Ramos (cell line): ENCODE data around the gene CCDC183.
"Not testable (repeated sequence)": the region's sequence is repeated elsewhere in the genome, so short reads cannot be mapped to it uniquely, and the experiment has no call there.

Source experiments
- in situ Hi-C: fragments of 300-500 bp; cut with MboI; formaldehyde crosslinking; loops from one replicate; pipeline ENCODE4 v1.14.3; 2022; ENCODE audit warnings: low sequenced_read_pairs; ENCODE audit not compliant: unreplicated experiment

CCDC183 gene

DNA sequence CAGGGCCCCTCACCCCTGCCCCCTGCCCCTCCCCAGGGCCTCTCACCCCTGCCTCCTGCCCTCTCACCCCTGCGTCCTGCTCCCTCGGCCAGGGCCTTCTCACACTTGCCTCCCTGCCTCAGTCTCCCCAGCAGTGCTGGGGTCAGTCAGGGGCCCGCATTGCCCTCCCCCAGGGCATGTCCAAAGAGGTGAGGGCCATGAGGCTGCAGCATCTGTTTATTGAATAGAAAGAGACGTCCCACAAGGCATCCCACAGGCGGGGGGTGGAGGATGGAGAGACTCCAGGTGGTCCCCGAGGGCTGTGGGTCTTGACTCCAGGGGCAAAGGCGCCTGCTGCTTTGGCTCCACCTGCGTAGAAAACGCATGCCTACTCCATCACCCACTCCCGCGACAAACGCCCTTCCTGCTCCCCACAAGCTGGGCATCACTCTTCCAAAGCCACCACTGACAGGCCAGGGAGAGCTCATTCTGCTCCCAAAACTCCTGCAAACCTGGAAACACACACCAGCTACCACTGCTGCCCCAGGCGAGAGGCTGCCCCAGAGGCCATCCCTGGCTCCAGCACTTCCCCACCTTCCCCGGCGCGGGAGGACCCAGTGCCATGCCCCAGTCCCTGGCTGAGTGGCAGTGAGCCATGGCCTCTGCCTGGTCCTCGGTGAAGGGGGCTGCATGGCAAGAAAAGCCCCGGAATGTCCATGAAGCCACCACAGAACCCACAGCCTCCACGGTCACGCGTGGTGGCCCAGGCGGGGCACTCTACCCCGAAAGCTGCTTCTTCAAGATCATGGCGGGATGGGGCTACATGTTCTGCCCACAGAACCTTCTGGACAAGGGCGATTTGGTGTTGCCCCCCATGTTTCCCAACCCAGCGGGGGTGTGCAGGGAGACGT is 36.5 kb upstream of the CCDC183 start:
- in situ Hi-C loops, result no loop called here

DNA sequence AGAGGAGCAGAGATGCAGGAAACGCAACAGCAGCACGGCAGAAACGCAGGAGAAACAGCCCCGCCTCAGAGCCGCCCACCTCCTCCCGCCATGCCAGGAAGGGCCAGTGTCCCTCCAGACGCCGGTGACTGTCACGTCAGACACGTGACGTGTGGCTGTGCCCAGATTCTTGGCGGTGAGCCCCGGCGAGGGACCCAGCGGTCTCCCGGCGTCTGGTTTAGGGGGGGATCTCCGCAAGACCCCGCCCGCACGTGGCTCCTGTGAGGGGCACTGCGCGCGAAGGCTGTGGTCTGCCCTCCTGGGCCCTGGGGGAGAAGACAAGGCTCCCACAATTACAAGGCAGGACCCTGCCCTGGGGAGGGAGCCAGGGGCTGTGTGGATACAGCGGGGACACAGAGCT is 35.7 kb upstream of the CCDC183 start:
- in situ Hi-C loops, result no loop called here

DNA sequence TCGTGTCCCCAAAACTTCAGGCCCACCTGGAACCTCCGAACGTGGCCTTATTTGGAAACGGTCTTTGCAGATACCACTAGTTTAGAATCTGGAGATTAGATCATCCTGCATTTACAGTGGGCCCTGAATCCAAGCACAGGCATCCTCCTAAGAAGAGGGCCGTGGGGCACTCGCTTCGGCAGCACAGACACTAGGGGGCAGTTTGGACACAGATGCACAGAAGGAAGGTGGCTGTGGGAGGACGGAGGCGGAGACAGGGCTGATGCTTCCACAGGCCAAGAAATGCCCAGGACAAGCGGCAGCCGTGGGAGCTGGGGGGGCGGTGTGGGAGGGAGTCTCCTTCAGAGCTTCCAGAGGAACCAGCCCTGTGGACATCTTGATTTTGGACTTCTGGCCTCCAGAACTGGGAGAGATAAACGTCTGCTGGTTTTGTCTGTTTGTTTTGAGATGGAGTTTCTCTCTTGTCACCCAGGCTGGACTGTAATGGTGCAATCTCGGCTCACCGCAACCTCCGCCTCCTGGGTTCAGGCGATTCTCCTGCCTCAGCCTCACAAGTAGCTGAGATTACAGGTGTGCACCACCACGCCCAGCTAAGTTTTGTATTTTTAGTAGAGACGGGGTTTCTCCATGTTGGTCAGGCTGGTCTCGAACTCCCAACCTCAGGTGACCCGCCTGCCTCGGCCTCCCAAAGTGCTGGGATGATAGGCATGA is 35.1 kb upstream of the CCDC183 start:
- in situ Hi-C loops, result not testable (repeated sequence)

- in situ Hi-C loops, result no loop called here
These were observed 34.6 kb upstream of the CCDC183 start for GRCh38 chr9:136761545-136761981.

DNA sequence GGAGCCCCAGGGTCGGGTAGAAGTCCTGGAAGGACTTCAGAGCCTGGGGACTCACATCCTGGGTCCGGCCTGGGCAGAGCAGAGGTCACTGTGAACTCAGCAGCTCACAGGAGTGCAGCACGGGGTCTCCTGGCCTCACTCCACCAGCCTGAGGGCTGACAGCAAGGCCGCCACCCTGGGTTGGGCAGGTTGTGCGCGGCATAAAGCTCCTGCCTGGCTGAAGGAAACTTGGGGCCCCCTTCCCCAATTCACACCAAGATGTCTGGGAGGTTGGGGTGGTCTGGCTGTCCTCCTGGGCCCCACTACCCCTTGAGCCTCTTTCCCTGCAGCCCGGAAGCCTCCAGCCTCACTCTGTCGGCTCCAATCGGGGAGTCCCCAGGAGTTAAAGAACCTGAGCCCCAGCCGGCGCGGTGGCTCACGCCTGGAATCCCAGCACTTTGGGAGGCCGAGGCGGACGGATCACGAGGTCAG is 33.9 kb upstream of the CCDC183 start:
- in situ Hi-C loops, result no loop called here

GRCh38 chr9:136762915-136763648 is 33.1 kb upstream of the CCDC183 start:
- in situ Hi-C loops, result no loop called here

GRCh38 chr9:136763649-136764035 is 32.5 kb upstream of the CCDC183 start:
- in situ Hi-C loops, result no loop called here

- in situ Hi-C loops, result no loop called here
These were observed 31.7 kb upstream of the CCDC183 start, which contains the start of gene LCN15 for GRCh38 chr9:136764301-136764891. TSS of gene LCN15 (minus strand) at chr9:136764518. CDS start at chr9:136764488, 30 bp downstream.

DNA sequence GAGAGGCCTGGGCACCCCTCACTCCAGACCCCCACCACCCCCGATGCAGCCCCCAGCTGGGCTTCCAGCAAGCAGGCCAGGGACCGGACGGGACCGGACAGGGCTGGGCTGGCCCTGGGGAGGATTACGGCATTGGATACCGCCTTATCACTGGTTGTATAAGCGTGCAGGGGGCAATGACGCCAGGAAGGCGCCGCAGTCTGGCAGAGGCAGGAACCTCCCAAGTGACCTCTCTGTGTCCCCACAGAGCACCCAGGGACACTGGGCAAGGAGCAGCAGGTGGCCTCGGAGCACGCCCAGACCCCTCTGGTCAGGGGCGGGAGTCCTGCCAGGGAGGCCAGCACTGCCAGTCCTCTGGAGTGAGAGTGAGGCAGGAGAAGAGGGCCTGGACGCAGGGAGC is 31.1 kb upstream of the CCDC183 start:
- in situ Hi-C loops, result no loop called here

DNA sequence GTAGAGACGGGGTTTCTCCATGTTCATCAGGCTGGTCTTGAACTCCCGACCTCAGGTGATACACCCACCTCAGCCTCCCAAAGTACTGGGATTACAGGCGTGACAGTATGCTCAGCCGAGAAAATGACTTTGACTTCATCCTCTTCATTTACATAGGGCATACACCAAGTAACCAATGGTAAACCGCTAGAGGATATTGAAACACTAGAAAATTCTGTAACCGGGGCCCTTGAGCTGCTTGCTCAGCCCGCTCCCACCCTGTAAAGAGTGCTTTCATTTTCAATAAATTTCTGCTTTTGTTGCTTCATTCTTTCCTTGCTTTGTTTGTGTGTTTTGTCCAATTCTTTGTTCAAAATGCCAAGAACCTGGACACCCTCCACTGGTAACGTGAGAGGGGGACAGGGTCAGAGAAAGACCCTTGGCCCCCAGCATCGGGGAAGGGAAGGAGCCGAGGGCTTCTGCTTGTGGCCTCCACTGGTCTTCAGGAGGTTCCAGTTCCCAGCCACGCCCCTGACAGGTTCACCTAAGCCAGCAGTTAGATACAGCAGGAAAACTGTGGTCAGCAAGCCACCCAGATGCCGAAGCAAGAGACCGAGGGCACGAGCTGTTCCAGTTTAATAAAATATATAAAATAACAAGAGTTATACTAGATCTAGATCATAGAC is 30.3 kb upstream of the CCDC183 start:
- in situ Hi-C loops, result not testable (repeated sequence)

DNA sequence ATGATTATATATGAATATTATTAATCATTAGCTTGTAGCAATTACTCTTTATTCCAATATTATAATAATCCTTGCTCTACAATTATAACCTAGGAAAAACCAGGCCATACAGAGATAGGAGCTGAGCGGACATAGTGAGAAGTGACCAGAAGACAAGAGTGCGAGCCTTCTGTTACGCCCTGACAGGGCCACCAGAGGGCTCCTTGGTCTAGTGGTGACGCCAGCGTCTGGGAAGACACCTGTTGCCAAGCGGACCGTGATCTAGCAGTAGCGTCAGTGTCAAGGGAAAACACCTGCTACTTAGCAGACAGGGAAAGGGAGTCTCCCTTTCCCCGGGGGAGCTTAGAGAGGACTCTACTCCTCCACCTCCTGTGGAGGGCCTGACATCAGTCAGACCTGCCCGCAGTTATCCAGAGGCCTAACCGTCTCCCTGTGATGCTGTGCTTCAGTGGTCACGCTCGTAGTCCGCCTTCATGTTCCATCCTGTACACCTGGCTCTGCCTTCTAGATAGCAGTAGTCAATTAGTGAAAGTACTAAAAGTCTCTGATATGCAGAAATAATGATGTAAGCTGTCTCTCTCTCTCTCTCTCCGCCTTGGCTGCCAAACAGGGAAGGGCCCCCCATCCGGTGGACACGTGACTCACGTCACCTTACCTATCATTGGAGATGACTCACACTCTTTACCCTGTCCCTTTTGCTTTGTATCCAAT is 29.6 kb upstream of the CCDC183 start:
- in situ Hi-C loops, result not testable (repeated sequence)

GRCh38 chr9:136769710-136770191 is 26.4 kb upstream of the CCDC183 start:
- in situ Hi-C loops, result no loop called here

DNA sequence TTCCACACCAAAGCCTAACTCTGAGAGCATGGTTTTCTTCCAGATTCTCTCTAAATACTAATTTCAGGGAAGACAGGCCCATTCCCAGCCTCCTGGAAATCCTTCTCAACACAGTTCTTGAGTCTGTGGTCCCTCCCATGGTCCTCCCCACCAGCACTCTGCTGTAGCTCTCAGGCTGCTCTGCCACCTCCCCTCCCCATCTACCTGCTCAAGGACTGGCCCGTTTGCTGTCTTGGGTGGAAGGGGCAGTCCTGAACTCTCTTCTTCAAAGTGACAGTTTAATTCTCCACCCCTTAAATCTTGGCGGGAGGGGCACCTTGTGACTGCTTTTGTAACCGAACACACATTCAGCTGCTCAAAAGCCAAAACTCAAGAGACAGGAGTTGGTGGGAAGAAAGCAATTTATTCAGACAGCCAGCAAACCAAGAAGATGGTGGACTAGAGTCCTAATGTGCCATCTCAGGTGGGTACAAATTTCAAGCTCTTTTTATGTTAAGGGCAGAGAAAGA is 24.2 kb upstream of the CCDC183 start:
- in situ Hi-C loops, result no loop called here

GRCh38 chr9:136773386-136774044 is 22.6 kb upstream of the CCDC183 start:
- in situ Hi-C loops, result no loop called here

DNA sequence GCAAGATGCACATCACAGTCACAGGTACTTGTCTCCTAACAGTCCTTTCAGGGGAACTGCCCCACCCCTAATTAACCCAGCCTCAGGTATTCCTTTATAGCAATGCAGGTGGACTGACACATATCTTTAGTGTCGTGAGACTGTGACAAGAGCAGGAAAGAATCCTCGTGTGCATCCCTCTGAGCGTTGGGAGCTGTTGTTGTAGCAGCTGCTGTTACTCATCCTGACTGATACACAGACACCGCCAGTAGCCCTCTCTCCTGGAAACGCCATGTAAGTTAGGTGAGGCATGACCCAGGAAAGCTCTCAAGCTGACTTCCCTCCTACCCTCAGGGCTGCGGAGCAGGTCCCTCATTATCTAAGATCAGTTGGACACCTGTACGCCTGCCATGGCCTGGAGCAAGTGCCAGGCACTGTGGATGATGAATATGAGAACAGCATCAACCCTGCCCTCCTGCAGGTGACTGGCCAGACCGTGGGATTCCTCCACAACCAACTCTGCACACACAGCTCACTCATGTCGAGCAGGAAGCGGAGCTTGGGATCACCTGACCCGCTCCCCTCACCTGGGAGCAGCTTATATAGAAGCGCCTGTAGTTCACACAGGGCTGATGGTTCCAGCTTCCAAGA is 21.6 kb upstream of the CCDC183 start:
- in situ Hi-C loops, result loop anchor here (25.0 kb wide), 2 partner anchors 463 to 688 kb away; partner anchors contain the start of genes CYSRT1, NSMF, RNF224 and SLC34A3

- in situ Hi-C loops, result loop anchor here (25.0 kb wide), 2 partner anchors 462 to 687 kb away; partner anchors contain the start of genes CYSRT1, NSMF, RNF224 and SLC34A3
These were observed 20.9 kb upstream of the CCDC183 start for GRCh38 chr9:136775191-136775590.

DNA sequence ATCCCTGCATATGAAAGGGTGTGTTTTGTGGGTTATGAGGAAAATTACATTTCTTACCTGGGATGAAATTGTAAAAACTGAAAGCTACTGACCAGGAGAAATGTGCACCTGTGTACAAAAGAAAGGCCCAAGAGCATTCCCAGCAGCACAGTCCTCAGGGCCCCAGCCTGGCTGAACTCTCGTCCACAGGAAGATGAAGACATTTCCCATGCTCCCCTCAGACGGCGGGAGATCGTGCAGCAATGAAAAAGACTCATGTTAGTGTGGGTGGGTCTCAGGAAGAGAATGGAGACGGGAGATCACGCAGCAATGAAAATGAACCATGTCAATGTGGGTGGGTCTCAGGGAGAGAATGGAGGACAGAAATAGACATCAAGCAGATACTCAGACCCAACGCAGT is 19.2 kb upstream of the CCDC183 start:
- in situ Hi-C loops, result loop anchor here (25.0 kb wide), 2 partner anchors 460 to 685 kb away; partner anchors contain the start of genes CYSRT1, NSMF, RNF224 and SLC34A3
